Endothelial cell (in vitro differentiated cells): ENCODE data around the gene MIPEP. TPM values are rescaled to one million over a fixed set of nuclear protein-coding genes. Genes with fewer than 3 reads are reported as not detected.
"Not testable (repeated sequence)": the region's sequence is repeated elsewhere in the genome, so short reads cannot be mapped to it uniquely, and the experiment has no call there.

Experiments used
- DNase-seq: peaks from one replicate; pipeline ENCODE4 v3.0.0; 2021; ENCODE audit warnings: low spot score
- H3K27ac Mint-ChIP-seq: one replicate; pipeline ENCODE4 v1.8.0; 2021; ENCODE audit warnings: mixed read lengths, inconsistent platforms; ENCODE audit not compliant: unreplicated experiment
- H3K27me3 Mint-ChIP-seq: one replicate; pipeline ENCODE4 v1.8.0; 2021; ENCODE audit warnings: mild to moderate bottlenecking, moderate library complexity, mixed read lengths, inconsistent platforms; ENCODE audit not compliant: unreplicated experiment
- H3K36me3 Mint-ChIP-seq: one replicate; pipeline ENCODE4 v1.8.0; 2021; ENCODE audit warnings: mild to moderate bottlenecking, low read depth, mixed read lengths, inconsistent platforms; ENCODE audit not compliant: unreplicated experiment
- H3K4me1 Mint-ChIP-seq: one replicate; pipeline ENCODE4 v1.8.0; 2021; ENCODE audit warnings: mild to moderate bottlenecking, mixed read lengths, inconsistent platforms; ENCODE audit not compliant: unreplicated experiment
- H3K4me3 Mint-ChIP-seq: one replicate; pipeline ENCODE4 v1.8.0; 2021; ENCODE audit warnings: mild to moderate bottlenecking, mixed read lengths, inconsistent platforms; ENCODE audit not compliant: unreplicated experiment
- H3K9me3 Mint-ChIP-seq: one replicate; pipeline ENCODE4 v1.8.0; 2021; ENCODE audit warnings: mixed read lengths, inconsistent platforms; ENCODE audit not compliant: unreplicated experiment
- CTCF ChIP-seq: fragments of 200-600 bp; sonication (generic); IDR thresholded peaks from one replicate; pipeline ENCODE4 v1.5.0; 2021; ENCODE audit warnings: antibody characterized with exemption; ENCODE audit not compliant: unreplicated experiment
- total RNA-seq: library from RNA; stranded (reverse); fragmentation: NEBNext Ultra II Directional; extraction: Animal tissue kit (Norgen Biotek cat#: 25700); gene quantifications from one replicate; pipeline ENCODE4 v1.2.1, GENCODE V29; 2021; ENCODE audit not compliant: unreplicated experiment

The MIPEP gene
- total RNA-seq, 1 donor from 2014 or later = 8.8 TPM

GRCh38 chr13:23751195-23751594, 138.0 kb downstream of the MIPEP start:
- no peaks in the 10 kb centered on the region for H3K36me3 Mint-ChIP-seq

GRCh38 chr13:23750383-23751121, 138.6 kb downstream of the MIPEP start:
- TF ChIP-seq CTCF = no peak
- Mint-ChIP-seq H3K27ac (no peak overlapping the region), H3K4me3 (no peak overlapping the region), H3K9me3 (no peaks in the 10 kb centered on the region), H3K4me1 (peaks cover 11% of the 10 kb centered on the region), H3K36me3 (no peaks in the 10 kb centered on the region), H3K27me3 (no peaks in the 10 kb centered on the region)
- no peak for DNase-seq

More at GRCh38 chr13:23751195-23751594, 138.0 kb downstream of the MIPEP start:
- Mint-ChIP-seq H3K4me3 (no peak overlapping the region), H3K27me3 (no peaks in the 10 kb centered on the region), H3K9me3 (no peaks in the 10 kb centered on the region), H3K4me1 (peaks cover 11% of the 10 kb centered on the region), H3K27ac (no peak overlapping the region)
- no peak for TF ChIP-seq CTCF
- DNase-seq = no peak

DNA sequence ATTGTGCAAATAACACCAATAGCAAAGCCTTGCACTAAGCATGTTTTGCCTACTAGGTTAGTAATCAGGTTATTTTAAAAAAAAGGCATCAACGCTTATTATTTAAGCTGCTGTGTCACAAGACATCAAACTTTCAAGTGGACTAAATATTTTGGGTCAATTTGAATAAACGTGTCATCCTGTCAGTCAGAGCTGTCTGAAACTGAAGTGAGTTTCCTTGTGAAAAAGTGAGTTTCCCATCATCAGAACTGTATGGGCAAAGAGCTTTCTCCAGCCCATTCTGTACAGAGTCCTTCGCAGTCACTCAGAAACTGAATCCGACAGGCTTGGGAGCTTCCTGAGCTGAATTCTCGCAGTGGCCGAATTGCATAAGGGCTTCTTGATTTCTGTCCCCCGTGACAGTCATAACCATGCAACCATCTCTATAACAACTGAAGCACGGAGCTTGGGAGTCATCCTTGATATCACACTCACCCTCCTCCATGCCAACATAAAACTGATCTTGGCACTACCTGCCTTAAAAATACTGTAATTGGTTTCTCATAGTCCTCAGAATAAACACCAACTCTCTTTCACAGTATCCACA, 139.8 kb downstream of the MIPEP start:
- H3K4me1 Mint-ChIP-seq = peaks cover 4% of the 10 kb centered on the region
- no peak for DNase-seq
- no peaks in the 10 kb centered on the region for H3K27me3 Mint-ChIP-seq
- TF ChIP-seq CTCF = no peak
- no peaks in the 10 kb centered on the region for H3K9me3 Mint-ChIP-seq
- no peaks in the 10 kb centered on the region for H3K36me3 Mint-ChIP-seq
- H3K27ac Mint-ChIP-seq = no peak overlapping the region
- no peak overlapping the region for H3K4me3 Mint-ChIP-seq

DNA sequence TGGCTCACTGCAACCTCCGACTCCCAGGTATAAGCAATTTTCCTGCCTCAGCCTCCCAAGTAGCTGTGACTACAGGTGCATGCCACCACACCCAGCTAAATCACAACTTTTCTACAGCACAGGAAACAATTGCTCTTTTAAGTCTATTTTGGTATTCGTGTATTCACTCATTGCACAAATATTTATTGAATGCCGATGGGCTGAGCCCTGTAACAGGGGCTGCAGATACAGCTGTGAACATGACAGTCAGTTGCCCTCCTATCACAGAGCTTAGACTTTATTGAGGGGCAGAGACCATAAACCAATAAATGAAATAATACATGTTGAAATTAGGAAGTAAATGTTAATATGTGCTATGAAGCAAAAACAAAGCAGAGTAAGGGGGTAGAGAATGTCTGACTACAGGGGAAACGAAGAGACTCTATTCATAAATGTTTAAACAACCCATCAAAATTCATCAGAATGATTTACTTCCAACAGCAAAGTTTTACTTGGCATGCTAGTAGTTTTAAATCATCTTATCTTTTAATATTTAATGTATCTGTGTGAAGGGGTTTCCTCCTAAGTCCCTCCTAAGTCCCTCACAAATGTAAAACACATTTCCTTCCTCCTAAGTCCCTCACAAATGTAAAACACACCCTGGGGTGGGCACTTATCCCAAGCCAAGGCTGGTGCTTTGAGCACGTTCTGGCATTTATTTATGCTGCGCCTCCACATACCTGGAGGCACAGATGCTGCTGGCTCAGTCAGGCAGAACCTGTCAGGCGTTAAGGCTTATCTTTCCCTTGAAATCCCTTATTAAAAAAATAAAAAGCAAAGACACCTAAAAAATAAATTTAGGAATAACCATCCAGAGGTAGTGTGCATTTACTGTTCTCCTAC, 140.8 kb downstream of the MIPEP start:
- no peak overlapping the region for H3K27ac Mint-ChIP-seq
- no peak overlapping the region for H3K4me3 Mint-ChIP-seq
- H3K36me3 Mint-ChIP-seq = no peaks in the 10 kb centered on the region
- DNase-seq = no peak
- peaks cover 4% of the 10 kb centered on the region for H3K4me1 Mint-ChIP-seq
- no peak for TF ChIP-seq CTCF
- no peaks in the 10 kb centered on the region for H3K27me3 Mint-ChIP-seq
- H3K9me3 Mint-ChIP-seq = no peaks in the 10 kb centered on the region

- H3K27ac Mint-ChIP-seq, H3K36me3 Mint-ChIP-seq, H3K4me1 Mint-ChIP-seq, H3K4me3 Mint-ChIP-seq, DNase-seq, H3K27me3 Mint-ChIP-seq, H3K9me3 Mint-ChIP-seq: not testable (repeated sequence)
Observed at GRCh38 chr13:23746141-23746540, 143.1 kb downstream of the MIPEP start.
